Activated CD8-positive, alpha-beta memory T cell treated with anti-CD3 and anti-CD28 coated beads, Interleukin-2, amount 50 U/mL, for 1 hour (primary cell): ENCODE data around the gene LTB.

Source experiments
- DNase-seq: peaks from one replicate; pipeline ENCODE4 v3.0.0-alpha.2; 2020; ENCODE audit errors: extremely low read depth

Gene LTB

GRCh38 chr6:31582230-31582643 is at the start of gene LTB:
Gene LTB, minus strand, starts transcription at chr6:31582424. Its CDS starts 7 bp downstream, at chr6:31582417.
- DNase-seq: no peak

- no peak for DNase-seq
Measured at GRCh38 chr6:31631681-31632278, 49.6 kb upstream of the LTB start.

- no peak for DNase-seq
Measured at GRCh38 chr6:31631209-31631608, 49.0 kb upstream of the LTB start.

- DNase-seq: no peak
Measured at GRCh38 chr6:31630177-31630934, 48.1 kb upstream of the LTB start.

- no peak for DNase-seq
Measured at GRCh38 chr6:31629014-31629413, 46.8 kb upstream of the LTB start.

GRCh38 chr6:31627690-31628287 is 45.6 kb upstream of the LTB start:
- DNase-seq: no peak

GRCh38 chr6:31626952-31627351 is 44.7 kb upstream of the LTB start:
- DNase-seq: no peak

- DNase-seq: no peak
Measured at GRCh38 chr6:31624070-31624469, 41.8 kb upstream of the LTB start.

GRCh38 chr6:31622684-31623091 is 40.5 kb upstream of the LTB start:
- DNase-seq: no peak

GRCh38 chr6:31621991-31622390 is 39.8 kb upstream of the LTB start:
- no peak for DNase-seq

- no peak for DNase-seq
Measured at GRCh38 chr6:31621320-31621939, 39.2 kb upstream of the LTB start.

- DNase-seq: peak; percentile 51
Measured at GRCh38 chr6:31620586-31621319, 38.5 kb upstream of the LTB start, which contains the start of gene PRRC2A. Gene PRRC2A, plus strand, starts transcription at chr6:31620715. Its CDS starts 2,075 bp downstream, at chr6:31622790.

GRCh38 chr6:31619805-31620585 is 37.8 kb upstream of the LTB start:
- DNase-seq: peak; percentile 95

GRCh38 chr6:31617010-31617409 is 34.8 kb upstream of the LTB start:
- DNase-seq: no peak

GRCh38 chr6:31615748-31616147 is 33.5 kb upstream of the LTB start:
- DNase-seq: no peak

GRCh38 chr6:31614684-31615578 is 32.7 kb upstream of the LTB start, which contains the start of gene AIF1:
Gene AIF1, plus strand, starts transcription at chr6:31615234. Its CDS starts 96 bp downstream, at chr6:31615330.
- no peak for DNase-seq

- DNase-seq: no peak
Measured at GRCh38 chr6:31614075-31614619, 31.9 kb upstream of the LTB start.

GRCh38 chr6:31610968-31611367 is 28.7 kb upstream of the LTB start:
- DNase-seq: no peak
